ENCODE data around the gene TEAD4. TPM values are rescaled to one million over a fixed set of nuclear protein-coding genes. Genes with fewer than 3 reads are reported as not detected.

TEAD4 gene
- total RNA-seq, result 10 to 100 TPM; 35.7 to 82.5 TPM
- 18.6 TPM for polyA plus RNA-seq (2013, experiment 1 of 2)
- polyA plus RNA-seq (2013, experiment 2 of 2), result 17.4 TPM
- long read RNA-seq, experiment 1, partial matches to known transcripts, result 5 of 9 reads
- long read RNA-seq, experiment 1, other reads (novel, unspliced or antisense), result 2 of 9 reads
- long read RNA-seq, experiment 2, transcript TEAD4-202 (13 exons, 1,690 nt), result major isoform, 15 of 24 reads
- long read RNA-seq, experiment 2, partial matches to known transcripts, result 2 of 24 reads
- long read RNA-seq, experiment 2, other reads (novel, unspliced or antisense), result 7 of 24 reads
- long read RNA-seq, experiment 3, transcript TEAD4-201 (12 exons, 1,637 nt), result minor isoform, 6 of 225 reads
- long read RNA-seq, experiment 3, transcript TEAD4-202 (13 exons, 1,690 nt), result major isoform, 133 of 225 reads
- long read RNA-seq, experiment 3, partial matches to known transcripts, result 49 of 225 reads
- long read RNA-seq, experiment 3, other reads (novel, unspliced or antisense), result 36 of 225 reads
- long read RNA-seq, experiment 4, transcript TEAD4-202 (13 exons, 1,690 nt), result major isoform, 8 of 16 reads
- long read RNA-seq, experiment 4, partial matches to known transcripts, result 1 of 16 reads
- long read RNA-seq, experiment 4, other reads (novel, unspliced or antisense), result 6 of 16 reads

- Histone ChIP-seq H3K4me3 (ENCODE audit: low read length) (peak within 1 kb of the TSS; percentile 91), H3K27ac (ENCODE audit: low read depth, low read length) (peak within 1 kb of the TSS; percentile 77)
- H3K4me3 Mint-ChIP-seq, result peak within 1 kb of the TSS; percentile 69
Measured at GRCh38 chr12:2959192-2959504, at the start of gene TEAD4. Gene TEAD4, plus strand, starts transcription at chr12:2959397.

GRCh38 chr12:2912216-2912575 lies 47.0 kb upstream of the TEAD4 start:
- no peak overlapping the region for H3K9ac ChIP-seq (ENCODE audit: extremely low read depth, low read length, poor library complexity, severe bottlenecking)
- no peaks in the 10 kb centered on the region for H3K27me3 ChIP-seq (ENCODE audit: control insufficient read depth, insufficient read depth, low read length, poor library complexity, severe bottlenecking)
- H3K36me3 Mint-ChIP-seq (ENCODE audit: low read depth), result peaks cover 59% of the 10 kb centered on the region
- peaks cover 36% of the 10 kb centered on the region for H3K36me3 ChIP-seq (ENCODE audit: control insufficient read depth, insufficient read depth, low read length)
- no peaks in the 10 kb centered on the region for H3K9me3 ChIP-seq (ENCODE audit: control insufficient read depth, low read length)
- DNase-seq, result no peak
- H3K4me1 ChIP-seq (ENCODE audit: control insufficient read depth, insufficient read depth, low read length), result no peaks in the 10 kb centered on the region
- H3K27ac Mint-ChIP-seq, result peak overlapping the region; percentile 63
- H3K4me3 ChIP-seq (ENCODE audit: low read length), result no peak overlapping the region
- H3K27ac ChIP-seq (ENCODE audit: low read depth, low read length), result no peak overlapping the region
- 93 to 100% methylated on average over 1 to 3 of the region's 3 CpGs for WGBS, 2 experiments (ENCODE audit: insufficient coverage in 1 of 2, insufficient read length in 1 of 2)
- no peak overlapping the region for H3K4me3 Mint-ChIP-seq
- H3K27me3 Mint-ChIP-seq (ENCODE audit: insufficient read depth), result no peaks in the 10 kb centered on the region
- peaks cover 14% of the 10 kb centered on the region for H3K4me1 Mint-ChIP-seq
- no peaks in the 10 kb centered on the region for H3K9me3 Mint-ChIP-seq
- no peak for TF ChIP-seq CTCF (conservative IDR thresholded peaks at IDR 0.05)

More at GRCh38 chr12:2959192-2959504, at the start of gene TEAD4:
- peak within 1 kb of the TSS; percentile 89 for H3K27ac Mint-ChIP-seq
- peaks cover 4% of the 10 kb centered on the region for H3K4me1 ChIP-seq (ENCODE audit: control insufficient read depth, insufficient read depth, low read length)
- peaks cover 51% of the 10 kb centered on the region for H3K4me1 Mint-ChIP-seq
- no peaks in the 10 kb centered on the region for H3K27me3 ChIP-seq (ENCODE audit: control insufficient read depth, insufficient read depth, low read length, poor library complexity, severe bottlenecking)
- no peaks in the 10 kb centered on the region for H3K9me3 Mint-ChIP-seq
- H3K36me3 ChIP-seq (ENCODE audit: control insufficient read depth, insufficient read depth, low read length), result no peaks in the 10 kb centered on the region
- peak within 1 kb of the TSS; percentile 76 for H3K9ac ChIP-seq (ENCODE audit: extremely low read depth, low read length, poor library complexity, severe bottlenecking)
- peaks cover 12% of the 10 kb centered on the region for H3K27me3 Mint-ChIP-seq (ENCODE audit: insufficient read depth)
- 0% methylated on average over 17 to 35 of the region's 50 CpGs for WGBS, 2 experiments (ENCODE audit: insufficient coverage in 1 of 2, insufficient read length in 1 of 2)
- peaks cover 4% of the 10 kb centered on the region for H3K36me3 Mint-ChIP-seq (ENCODE audit: low read depth)
- no peak for TF ChIP-seq CTCF (conservative IDR thresholded peaks at IDR 0.05)
- H3K9me3 ChIP-seq (ENCODE audit: control insufficient read depth, low read length), result no peaks in the 10 kb centered on the region
- DNase-seq, result peak; percentile 98

GRCh38 chr12:2919249-2919648 lies 39.9 kb upstream of the TEAD4 start:
- Mint-ChIP-seq H3K36me3 (ENCODE audit: low read depth) (peaks cover 67% of the 10 kb centered on the region), H3K27me3 (ENCODE audit: insufficient read depth) (no peaks in the 10 kb centered on the region)

More at GRCh38 chr12:2919249-2919648, 39.9 kb upstream of the TEAD4 start:
- Histone ChIP-seq H3K27me3 (ENCODE audit: control insufficient read depth, insufficient read depth, low read length, poor library complexity, severe bottlenecking) (no peaks in the 10 kb centered on the region), H3K9ac (ENCODE audit: extremely low read depth, low read length, poor library complexity, severe bottlenecking) (no peak overlapping the region), H3K4me1 (ENCODE audit: control insufficient read depth, insufficient read depth, low read length) (no peaks in the 10 kb centered on the region), H3K9me3 (ENCODE audit: control insufficient read depth, low read length) (no peaks in the 10 kb centered on the region), H3K36me3 (ENCODE audit: control insufficient read depth, insufficient read depth, low read length) (peaks cover 55% of the 10 kb centered on the region), H3K27ac (ENCODE audit: low read depth, low read length) (no peak overlapping the region), H3K4me3 (ENCODE audit: low read length) (no peak overlapping the region)
- H3K4me1 Mint-ChIP-seq, result no peaks in the 10 kb centered on the region
- H3K9me3 Mint-ChIP-seq, result peaks cover 2% of the 10 kb centered on the region
- H3K27ac Mint-ChIP-seq, result no peak overlapping the region
- TF ChIP-seq CTCF (conservative IDR thresholded peaks at IDR 0.05), result no peak
- DNase-seq, result no peak
- H3K4me3 Mint-ChIP-seq, result no peak overlapping the region
- 96 to 100% methylated on average over 1 to 2 of the region's 2 CpGs for WGBS, 2 experiments (ENCODE audit: insufficient coverage in 1 of 2, insufficient read length in 1 of 2)
